LNCAP (cell line): ENCODE results near the gene ITGA5.

Experiments used
- CTCF ChIP-seq: fragments of 450-650 bp; IDR thresholded peaks from 2 replicates; pipeline ENCODE4 v1.5.1; 2017; ENCODE audit warnings: mild to moderate bottlenecking

ITGA5 gene

GRCh38 chr12:54421175-54421878 lies 2.3 kb upstream of the ITGA5 start:
- no peak for TF ChIP-seq CTCF

DNA sequence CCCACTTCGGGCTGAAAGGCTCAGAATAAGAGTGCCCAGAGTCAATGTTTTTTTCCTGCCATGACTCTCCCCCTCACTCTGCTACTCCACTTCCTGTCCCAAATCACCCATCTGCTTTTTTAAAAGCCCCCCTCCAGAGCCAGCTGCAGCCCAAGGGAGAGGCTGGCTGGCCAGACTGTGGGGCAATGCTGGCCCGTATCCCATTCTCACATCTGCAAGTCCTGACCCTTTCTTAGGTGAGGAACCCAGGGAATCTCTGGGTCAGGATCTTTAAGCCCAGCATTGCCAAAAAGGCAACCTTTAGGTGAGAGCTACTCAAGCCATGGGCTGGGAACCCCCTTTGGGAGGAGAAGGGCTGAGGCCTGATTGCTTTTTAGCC lies 1.7 kb upstream of the ITGA5 start:
- TF ChIP-seq CTCF, result no peak

GRCh38 chr12:54418441-54419087 lies 502 bp downstream of the ITGA5 start:
- no peak for TF ChIP-seq CTCF

DNA sequence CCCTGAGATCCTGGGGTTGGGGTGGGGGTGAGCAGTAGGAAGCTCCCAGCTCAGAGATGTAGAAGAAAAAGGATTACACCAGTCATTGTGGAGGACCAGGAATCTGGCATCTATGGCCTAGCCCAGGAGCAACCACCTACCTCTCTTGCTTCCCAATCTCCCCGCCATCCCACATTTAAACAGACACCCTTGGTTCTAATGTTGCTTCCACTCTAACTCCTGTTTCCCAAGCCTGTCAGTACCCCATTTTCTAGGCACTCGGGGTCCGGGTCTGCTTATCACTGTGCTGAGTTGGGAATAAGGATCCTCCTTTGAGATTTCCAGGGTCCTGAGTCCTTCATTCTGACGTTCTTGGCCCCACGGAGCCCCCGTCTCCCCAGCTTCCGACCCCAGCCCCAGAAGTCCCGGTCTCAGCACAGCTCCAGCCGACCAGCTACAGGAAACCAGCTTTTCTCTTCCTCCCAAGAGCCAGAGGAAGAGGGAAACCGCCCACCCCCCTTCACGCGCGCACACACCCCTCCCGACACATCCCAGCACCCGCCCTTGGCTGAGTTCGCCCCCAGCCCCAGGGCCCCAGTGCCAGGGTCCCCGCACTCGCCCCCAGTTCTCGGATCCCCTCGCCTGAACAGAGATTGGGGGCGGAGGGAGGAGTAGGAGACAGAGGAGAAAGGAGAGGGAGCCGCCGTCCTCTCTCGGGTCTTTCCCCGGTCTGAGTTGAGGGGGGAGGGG lies 1.2 kb downstream of the ITGA5 start:
- no peak for TF ChIP-seq CTCF

- TF ChIP-seq CTCF, result no peak
Observed at GRCh38 chr12:54416687-54417603, 2.1 kb downstream of the ITGA5 start.

DNA sequence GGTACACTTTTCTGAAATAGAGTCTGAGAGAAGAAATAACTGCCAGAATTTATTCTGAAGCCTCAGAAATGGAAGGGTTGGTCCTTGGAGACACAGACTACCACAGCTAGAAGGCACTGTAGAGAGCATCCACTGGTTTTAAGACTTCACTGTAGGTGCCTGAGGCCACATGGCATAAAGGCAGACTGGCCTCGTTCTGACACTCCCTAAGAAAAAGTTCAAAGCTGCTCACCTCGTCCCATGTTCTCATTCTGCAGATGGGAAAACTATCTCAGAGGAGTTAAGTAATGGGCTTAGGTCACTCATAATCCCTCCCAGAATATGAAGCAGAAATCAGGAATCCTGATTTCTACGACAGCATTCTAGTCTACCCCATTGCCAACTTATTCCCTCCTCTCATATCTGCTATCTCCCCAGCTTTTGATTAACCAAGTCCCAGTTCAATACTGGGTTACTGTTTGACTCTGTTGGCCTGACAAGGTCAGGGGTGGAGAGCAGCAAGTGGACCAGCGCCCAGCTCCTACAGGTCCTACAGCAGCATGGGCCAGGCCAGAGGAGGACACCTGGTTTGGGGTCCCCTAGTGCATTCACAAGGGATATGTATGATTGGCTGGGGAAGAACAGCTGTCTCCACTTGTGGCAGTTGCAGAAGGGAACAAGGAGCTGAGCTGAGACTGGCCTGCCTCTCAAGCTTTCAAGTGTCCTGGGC lies 3.7 kb downstream of the ITGA5 start:
- TF ChIP-seq CTCF, result no peak
